OCI-LY1 (cell line): ENCODE data around the gene SKAP1.

Experiments
- H2AFZ ChIP-seq: fragments of 200-600 bp; sonication (generic), shearing (Covaris generic); 2 replicates; pipeline ENCODE4 v1.6.0; 2014; ENCODE audit warnings: antibody characterized with exemption, mild to moderate bottlenecking, low read length
- H3F3A ChIP-seq: fragments of 200-600 bp; sonication (generic), shearing (Covaris generic); 2 replicates; pipeline ENCODE4 v1.6.0; 2014; ENCODE audit warnings: mild to moderate bottlenecking, antibody characterized with exemption, low read length, moderate library complexity; ENCODE audit not compliant: insufficient read depth
- H3K27ac ChIP-seq: fragments of 200-600 bp; sonication (generic); 2 replicates; pipeline ENCODE4 v1.5.1; 2014; ENCODE audit warnings: low read length, mixed run types, mild to moderate bottlenecking, low read depth; ENCODE audit not compliant: poor library complexity, severe bottlenecking
- H3K27me3 ChIP-seq: fragments of 200-600 bp; sonication (generic); 2 replicates; pipeline ENCODE4 v1.6.0; 2014; ENCODE audit warnings: antibody characterized with exemption, mild to moderate bottlenecking, low read length, moderate library complexity; ENCODE audit not compliant: insufficient read depth
- H3K36me3 ChIP-seq: fragments of 200-600 bp; sonication (generic); 2 replicates; pipeline ENCODE4 v1.6.1; 2014; ENCODE audit warnings: mild to moderate bottlenecking, antibody characterized with exemption, low read length, moderate library complexity, mixed read lengths; ENCODE audit not compliant: insufficient read depth
- H3K4me1 ChIP-seq: fragments of 200-600 bp; sonication (generic); 2 replicates; pipeline ENCODE4 v1.5.1; 2014; ENCODE audit warnings: mild to moderate bottlenecking, low read length, moderate library complexity; ENCODE audit not compliant: insufficient read depth, severe bottlenecking
- H3K4me2 ChIP-seq: fragments of 200-600 bp; sonication (generic), shearing (Covaris generic); 2 replicates; pipeline ENCODE4 v1.6.1; 2014; ENCODE audit warnings: low read length
- H3K4me3 ChIP-seq: fragments of 200-600 bp; sonication (generic); 2 replicates; pipeline ENCODE4 v1.5.1; 2014; ENCODE audit warnings: low read length, low read depth, mild to moderate bottlenecking, mixed read lengths; ENCODE audit not compliant: poor library complexity, severe bottlenecking
- H3K79me2 ChIP-seq: fragments of 200-600 bp; shearing (Covaris generic); 2 replicates; pipeline ENCODE4 v1.6.1; 2016; ENCODE audit warnings: mixed run types, low read length, mixed read lengths; ENCODE audit not compliant: insufficient read depth
- H3K9ac ChIP-seq: fragments of 200-600 bp; sonication (generic), shearing (Covaris generic); 2 replicates; pipeline ENCODE4 v1.6.1; 2014; ENCODE audit warnings: mild to moderate bottlenecking, low read length, mixed read lengths
- H3K9me2 ChIP-seq: fragments of 200-600 bp; sonication (generic), shearing (Covaris generic); 2 replicates; pipeline ENCODE4 v1.6.1; 2014; ENCODE audit warnings: low read depth, mild to moderate bottlenecking, low read length, mixed read lengths
- H3K9me3 ChIP-seq: fragments of 200-600 bp; shearing (Covaris generic); 2 replicates; pipeline ENCODE4 v1.6.1; 2014; ENCODE audit warnings: low read length, mixed read lengths
- H4K20me1 ChIP-seq: fragments of 200-600 bp; sonication (generic), shearing (Covaris generic); 2 replicates; pipeline ENCODE4 v1.6.0; 2016; ENCODE audit warnings: mild to moderate bottlenecking, low read length; ENCODE audit not compliant: insufficient read depth
- CTCF ChIP-seq: fragments of 200-600 bp; sonication (generic), shearing (Covaris generic); IDR thresholded peaks from 2 replicates; pipeline ENCODE4 v1.5.1; 2017; ENCODE audit warnings: mild to moderate bottlenecking, antibody characterized with exemption, low read length, moderate library complexity, mixed read lengths
- EZH2 ChIP-seq: fragments of 200-600 bp; sonication (generic), shearing (Covaris generic); IDR thresholded peaks from 2 replicates; pipeline ENCODE4 v1.8.0; 2017; ENCODE audit warnings: borderline replicate concordance, mixed run types, mild to moderate bottlenecking, antibody characterized with exemption, low read length, moderate library complexity, mixed read lengths

Gene SKAP1

GRCh38 chr17:48441231-48441711 lies 11.3 kb upstream of the SKAP1 start:
- no peaks in the 10 kb centered on the region for H3F3A ChIP-seq
- no peaks in the 10 kb centered on the region for H3K4me1 ChIP-seq
- no peaks in the 10 kb centered on the region for H3K79me2 ChIP-seq
- H3K27me3 ChIP-seq, result no peaks in the 10 kb centered on the region
- H3K9ac ChIP-seq, result no peak overlapping the region
- no peaks in the 10 kb centered on the region for H3K36me3 ChIP-seq
- TF ChIP-seq CTCF, result no peak
- no peak for TF ChIP-seq EZH2
- H3K4me2 ChIP-seq, result no peak overlapping the region
- no peaks in the 10 kb centered on the region for H4K20me1 ChIP-seq
- no peak overlapping the region for H3K4me3 ChIP-seq
- no peaks in the 10 kb centered on the region for H3K9me3 ChIP-seq
- no peak overlapping the region for H2AFZ ChIP-seq
- no peaks in the 10 kb centered on the region for H3K9me2 ChIP-seq
- no peak overlapping the region for H3K27ac ChIP-seq

- Histone ChIP-seq H3K4me3 (no peak overlapping the region), H3F3A (no peaks in the 10 kb centered on the region), H3K27ac (no peak overlapping the region), H3K4me2 (no peak overlapping the region), H3K4me1 (no peaks in the 10 kb centered on the region), H3K79me2 (no peaks in the 10 kb centered on the region), H3K36me3 (no peaks in the 10 kb centered on the region), H3K9me2 (no peaks in the 10 kb centered on the region), H3K9me3 (no peaks in the 10 kb centered on the region), H3K9ac (no peak overlapping the region), H3K27me3 (no peaks in the 10 kb centered on the region), H4K20me1 (no peaks in the 10 kb centered on the region), H2AFZ (no peak overlapping the region)
- TF ChIP-seq CTCF, result no peak
- no peak for TF ChIP-seq EZH2
These were observed 10.7 kb upstream of the SKAP1 start for GRCh38 chr17:48440669-48441068.

GRCh38 chr17:48439875-48440505 lies 10.0 kb upstream of the SKAP1 start:
- Histone ChIP-seq H3K27me3 (no peaks in the 10 kb centered on the region), H3K27ac (no peak overlapping the region), H3K9me2 (no peaks in the 10 kb centered on the region), H3K4me2 (no peak overlapping the region), H3F3A (no peaks in the 10 kb centered on the region), H3K9ac (no peak overlapping the region), H3K4me1 (no peaks in the 10 kb centered on the region), H3K9me3 (no peaks in the 10 kb centered on the region), H4K20me1 (no peaks in the 10 kb centered on the region), H2AFZ (no peak overlapping the region), H3K79me2 (no peaks in the 10 kb centered on the region), H3K4me3 (no peak overlapping the region), H3K36me3 (no peaks in the 10 kb centered on the region)
- TF ChIP-seq EZH2 (no peak), CTCF (no peak)
